Globus pallidus (tissue), 1 donor: ENCODE data around the gene SYVN1.
A peak's percentile ranks its signal among the peaks of the same experiment; 100 is the strongest.

ENCODE experiments used
- DNase-seq: peaks from one replicate; pipeline ENCODE4 v3.0.0-alpha.2; 2015; ENCODE audit warnings: low spot score

The SYVN1 gene

GRCh38 chr11:65112546-65113360 lies 21.6 kb downstream of the SYVN1 start:
- DNase-seq = no peak

GRCh38 chr11:65111744-65112545 lies 22.4 kb downstream of the SYVN1 start, which contains the start of gene TM7SF2:
Gene TM7SF2, plus strand, starts transcription at chr11:65111872. Its CDS starts 144 bp downstream, at chr11:65112016.
- peak; percentile 97 for DNase-seq

GRCh38 chr11:65111159-65111743 lies 23.1 kb downstream of the SYVN1 start:
- no peak for DNase-seq

DNA sequence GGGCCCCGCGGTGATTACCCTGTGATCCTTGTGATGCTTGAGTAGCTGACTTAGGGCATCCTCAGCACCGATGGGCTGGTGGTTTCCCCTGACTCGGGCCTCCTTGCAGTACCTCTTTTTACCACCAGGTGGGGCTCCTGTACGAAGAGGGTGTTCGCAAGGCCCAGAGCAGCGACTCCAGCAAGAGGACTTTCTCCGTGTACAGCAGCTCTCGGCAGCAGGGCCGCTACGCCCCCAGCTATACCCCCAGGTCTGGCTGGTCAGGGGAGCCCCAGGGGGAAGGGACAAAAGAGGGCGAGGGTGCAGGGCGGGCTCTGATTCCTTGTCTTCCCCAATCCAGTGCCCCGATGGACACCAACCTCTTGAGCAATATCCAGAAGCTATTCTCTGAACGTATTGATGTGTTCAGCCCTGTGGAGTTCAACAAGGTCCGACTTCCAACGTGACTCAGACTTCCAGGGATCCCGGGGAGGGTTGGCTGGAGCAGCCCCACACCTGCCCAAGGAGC lies 23.9 kb downstream of the SYVN1 start:
- peak; percentile 82 for DNase-seq

GRCh38 chr11:65109231-65110198 lies 24.8 kb downstream of the SYVN1 start:
- no peak for DNase-seq

DNA sequence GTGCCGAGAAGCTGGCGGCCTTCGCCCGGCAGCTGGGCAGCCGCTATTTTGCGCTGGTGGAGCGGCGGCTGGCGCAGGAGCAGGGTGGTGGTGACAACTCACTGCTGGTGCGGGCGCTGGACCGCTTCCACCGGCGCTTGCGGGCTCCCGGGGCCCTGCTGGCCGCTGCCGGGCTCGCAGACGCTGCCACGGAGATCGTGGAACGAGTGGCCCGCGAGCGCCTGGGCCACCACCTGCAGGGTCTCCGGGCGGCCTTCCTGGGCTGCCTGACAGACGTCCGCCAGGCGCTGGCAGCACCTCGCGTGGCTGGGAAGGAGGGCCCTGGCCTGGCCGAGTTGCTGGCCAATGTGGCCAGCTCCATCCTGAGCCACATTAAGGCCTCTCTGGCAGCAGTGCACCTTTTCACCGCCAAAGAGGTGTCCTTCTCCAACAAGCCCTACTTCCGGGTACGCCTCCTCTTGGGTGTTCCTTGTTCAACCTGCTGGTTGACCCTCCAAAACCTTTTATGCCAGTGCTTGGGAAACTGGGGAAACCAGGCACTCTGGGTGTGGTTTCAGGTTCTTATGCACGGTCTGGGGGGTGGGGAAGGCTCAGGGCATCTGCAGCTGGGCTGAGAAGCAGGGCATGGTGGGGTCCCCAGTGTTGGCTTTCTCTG lies 25.7 kb downstream of the SYVN1 start:
- no peak for DNase-seq

DNA sequence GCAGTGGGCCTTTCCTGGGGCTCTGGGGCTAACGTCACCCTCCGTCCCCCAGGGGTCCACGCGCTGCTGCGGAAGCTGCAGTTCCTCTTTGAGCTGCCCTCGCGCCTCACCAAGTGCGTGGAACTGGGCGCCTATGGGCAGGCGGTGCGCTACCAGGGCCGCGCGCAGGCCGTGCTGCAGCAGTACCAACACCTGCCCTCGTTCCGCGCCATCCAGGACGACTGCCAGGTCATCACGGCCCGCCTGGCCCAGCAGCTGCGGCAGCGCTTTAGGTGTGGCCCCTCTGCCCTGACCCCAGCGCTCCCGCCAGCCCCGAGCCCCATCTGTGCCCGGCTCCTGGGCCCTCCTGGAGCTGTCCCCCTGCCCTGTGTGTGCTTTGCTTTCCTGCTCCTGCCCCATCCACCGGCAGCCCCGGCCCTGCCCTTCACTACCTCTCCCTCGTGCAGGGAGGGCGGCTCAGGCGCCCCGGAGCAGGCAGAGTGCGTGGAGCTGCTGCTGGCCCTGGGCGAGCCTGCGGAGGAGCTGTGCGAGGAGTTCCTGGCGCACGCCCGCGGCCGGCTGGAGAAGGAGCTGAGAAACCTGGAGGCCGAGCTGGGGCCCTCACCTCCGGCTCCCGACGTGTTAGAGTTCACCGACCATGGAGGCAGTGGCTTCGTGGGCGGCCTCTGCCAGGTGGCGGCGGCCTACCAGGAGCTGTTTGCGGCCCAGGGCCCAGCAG lies 26.4 kb downstream of the SYVN1 start:
- DNase-seq = no peak

DNA sequence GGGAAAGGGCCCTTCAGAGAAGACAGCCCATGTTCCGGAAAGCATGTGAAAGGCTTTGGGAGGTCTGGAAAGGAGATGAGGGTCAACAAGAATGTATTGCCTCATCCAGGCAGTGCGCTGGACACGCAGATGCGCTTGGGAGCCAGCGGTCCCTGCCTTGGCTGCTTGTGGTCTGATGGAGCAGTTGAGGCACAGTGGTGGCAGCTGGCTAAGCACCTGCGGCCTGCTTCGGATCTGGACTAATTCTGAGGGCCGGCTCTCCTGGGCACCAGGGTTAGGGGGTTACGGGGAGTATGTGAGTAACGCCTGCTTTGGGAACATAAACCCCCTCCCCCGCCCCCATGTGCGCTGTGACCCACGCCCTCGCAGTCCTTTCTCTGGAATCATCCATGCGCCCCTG lies 27.2 kb downstream of the SYVN1 start:
- DNase-seq = no peak

- no peak for DNase-seq
These were observed 29.7 kb downstream of the SYVN1 start for GRCh38 chr11:65104628-65105027.

DNA sequence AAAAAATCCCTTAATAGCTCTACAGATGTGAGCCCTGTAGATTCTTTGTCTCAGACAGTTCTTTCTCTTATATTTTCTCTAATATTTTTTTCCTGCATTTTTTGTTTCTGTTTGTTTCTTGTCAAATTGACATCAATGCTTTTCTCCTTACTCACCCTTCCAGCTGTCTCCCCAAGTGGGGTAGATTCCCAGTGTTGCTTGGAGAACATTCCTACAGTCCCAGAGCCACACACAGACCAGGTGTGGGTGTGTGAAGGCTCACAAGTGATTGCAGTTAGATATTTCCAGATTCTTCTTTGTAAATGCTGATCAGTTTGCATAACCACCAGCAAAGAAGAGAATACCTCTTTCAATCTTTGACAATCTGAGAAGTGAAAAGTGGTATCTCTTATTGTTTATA lies 30.8 kb downstream of the SYVN1 start:
- no peak for DNase-seq

- peak; percentile 88 for DNase-seq
These were observed 31.9 kb downstream of the SYVN1 start for GRCh38 chr11:65102142-65103095.

DNA sequence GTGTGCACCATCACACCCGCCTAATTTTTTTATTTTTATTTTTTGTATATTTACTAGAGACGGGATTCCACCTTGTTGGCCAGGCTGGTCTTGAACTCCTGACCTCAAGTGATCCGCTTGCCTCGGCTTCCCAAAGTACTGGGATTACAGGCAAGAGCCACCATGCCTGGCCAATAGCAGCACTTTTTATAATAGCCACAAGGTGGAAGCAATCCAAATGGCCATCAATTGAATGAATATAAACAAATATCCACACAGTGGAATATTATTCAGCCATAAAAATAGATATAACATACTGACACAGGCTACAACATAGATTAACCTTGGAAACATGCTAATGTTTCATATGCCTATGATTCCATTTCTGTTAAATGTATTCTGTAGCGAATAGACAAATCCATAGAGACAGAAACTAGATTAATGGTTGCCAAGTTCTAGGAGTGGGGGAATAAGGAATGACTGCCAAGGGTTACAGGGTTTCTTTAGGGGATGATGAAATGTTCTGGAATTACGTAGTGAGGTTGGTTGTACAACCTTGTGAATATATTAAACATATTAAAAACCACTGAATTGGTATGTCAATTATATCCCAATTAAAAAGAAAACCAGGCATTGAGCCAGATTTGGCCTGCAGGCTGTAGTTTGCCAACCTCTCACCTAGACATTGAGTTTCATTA lies 33.5 kb downstream of the SYVN1 start:
- DNase-seq = no peak

DNA sequence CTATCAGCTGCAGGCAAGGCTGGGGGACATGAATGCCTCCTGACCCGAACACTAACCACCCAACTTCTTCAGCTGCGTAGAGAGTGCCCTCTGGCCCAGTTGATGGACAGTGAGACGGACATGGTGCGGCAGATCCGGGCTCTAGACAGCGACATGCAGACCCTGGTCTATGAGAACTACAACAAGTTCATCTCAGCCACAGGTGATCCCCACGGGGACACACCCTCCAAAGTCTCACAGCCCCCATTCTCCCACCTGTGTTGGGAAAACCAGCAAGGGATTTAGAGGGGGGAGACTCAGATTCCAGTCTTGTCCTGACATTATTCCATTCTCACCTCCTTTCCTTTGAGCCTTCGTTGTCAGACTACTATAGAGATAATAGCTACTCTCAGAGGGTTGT lies 37.4 kb downstream of the SYVN1 start:
- DNase-seq = no peak

DNA sequence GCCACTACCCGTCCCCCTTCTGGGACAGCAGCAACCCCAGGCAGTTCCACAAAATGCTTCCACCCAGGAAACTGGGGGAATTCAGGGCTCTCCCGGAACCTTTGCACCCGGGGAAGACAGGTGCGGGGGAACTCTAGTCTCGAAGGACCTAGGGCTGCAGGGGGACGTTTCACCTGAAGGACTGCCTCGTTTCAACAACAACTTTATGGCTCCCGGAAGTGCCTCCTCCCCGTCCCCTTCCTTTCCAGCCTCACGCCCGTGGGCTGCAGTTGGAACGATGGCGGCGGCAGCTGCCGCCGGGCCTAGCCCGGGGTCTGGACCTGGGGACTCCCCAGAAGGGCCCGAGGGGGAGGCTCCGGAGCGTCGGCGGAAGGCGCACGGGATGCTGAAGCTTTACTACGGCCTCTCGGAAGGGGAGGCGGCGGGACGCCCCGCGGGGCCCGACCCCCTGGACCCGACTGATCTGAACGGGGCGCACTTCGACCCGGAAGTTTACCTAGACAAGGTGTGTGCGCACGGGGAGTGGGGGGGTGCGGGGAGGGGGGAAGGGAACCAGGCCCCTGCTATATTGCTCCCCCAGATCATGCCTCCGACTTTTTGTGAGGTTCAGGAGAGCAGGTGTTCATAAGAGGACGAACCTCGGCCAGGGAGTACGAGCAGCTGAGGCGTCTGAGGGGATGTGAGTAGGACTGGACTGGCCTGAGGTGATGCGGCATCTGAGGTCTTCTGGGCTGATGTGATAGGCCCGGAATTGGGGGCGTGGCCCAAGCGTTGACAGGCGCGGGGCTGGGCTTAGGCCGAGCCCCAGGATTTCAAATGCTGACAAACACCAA lies 38.1 kb downstream of the SYVN1 start, which contains the start of gene VPS51:
TSS of gene VPS51 (plus strand) at position 241 of the 833 bp plus-strand sequence. CDS start at position 278, 37 bp downstream.
- peak; percentile 90 for DNase-seq

GRCh38 chr11:65095427-65095826 lies 38.9 kb downstream of the SYVN1 start:
- DNase-seq = no peak

- peak; percentile 86 for DNase-seq
These were observed 43.7 kb downstream of the SYVN1 start for GRCh38 chr11:65090628-65091027.

GRCh38 chr11:65089621-65090020 lies 44.7 kb downstream of the SYVN1 start:
- no peak for DNase-seq
